HG02884 (cell line): ENCODE measurements around the gene PDXK.
"Not testable (repeated sequence)": the region's sequence is repeated elsewhere in the genome, so short reads cannot be mapped to it uniquely, and the experiment has no call there.

Experiments used
- ATAC-seq: cut with Tn5 transposase; IDR thresholded peaks from one replicate; pipeline ENCODE4 v1.9.1; 2021; ENCODE audit warnings: mild to moderate bottlenecking, moderate library complexity; ENCODE audit not compliant: unreplicated experiment

The PDXK gene

GRCh38 chr21:43697758-43698643 is 20.9 kb upstream of the PDXK start:
- ATAC-seq, result no peak

DNA sequence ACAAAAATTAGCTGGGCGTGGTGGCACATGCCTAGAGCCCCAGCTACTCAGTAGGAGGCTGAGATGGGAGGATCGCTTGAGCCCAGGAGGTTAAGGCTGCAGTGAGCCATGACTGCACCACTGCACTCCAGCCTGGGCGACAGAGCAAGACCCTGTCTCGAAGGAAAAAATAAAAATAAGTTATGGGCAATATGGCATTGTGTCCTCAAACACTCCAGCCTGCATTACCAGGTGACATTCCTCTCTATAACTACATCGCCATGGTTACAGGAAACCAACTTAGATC is 19.5 kb upstream of the PDXK start:
- not testable (repeated sequence) for ATAC-seq

DNA sequence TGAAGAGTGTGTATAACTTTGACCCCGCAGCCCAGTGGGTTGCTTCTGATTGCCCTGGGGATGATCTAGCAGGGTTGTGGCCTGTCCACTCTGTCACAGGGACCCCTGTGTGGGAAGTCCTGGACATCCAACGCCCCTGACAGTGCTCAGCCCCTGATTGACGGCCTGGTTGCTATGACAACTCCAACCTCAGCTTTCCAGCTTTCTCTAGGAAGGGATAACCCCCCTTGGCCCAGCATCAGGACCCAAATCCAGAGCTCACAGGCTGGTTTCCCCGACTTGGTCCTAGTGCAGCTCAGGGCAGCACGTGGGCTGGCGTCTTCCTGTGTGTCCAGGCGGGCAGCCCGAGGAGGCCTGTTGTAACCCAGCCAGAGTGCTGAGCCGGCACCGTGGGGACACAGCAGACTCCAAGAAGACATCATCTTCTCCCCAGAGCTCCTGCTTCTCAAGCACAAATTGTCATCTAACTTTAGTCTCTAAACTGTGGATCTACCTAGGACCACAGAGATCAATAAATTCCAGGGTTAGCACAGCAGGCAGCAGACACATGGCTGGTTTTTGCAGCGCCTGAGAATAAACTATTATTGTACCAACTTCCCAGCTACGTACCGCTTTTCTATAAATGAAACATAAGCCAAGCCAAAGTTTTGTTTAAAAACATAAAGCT is 18.9 kb upstream of the PDXK start:
- no peak for ATAC-seq

DNA sequence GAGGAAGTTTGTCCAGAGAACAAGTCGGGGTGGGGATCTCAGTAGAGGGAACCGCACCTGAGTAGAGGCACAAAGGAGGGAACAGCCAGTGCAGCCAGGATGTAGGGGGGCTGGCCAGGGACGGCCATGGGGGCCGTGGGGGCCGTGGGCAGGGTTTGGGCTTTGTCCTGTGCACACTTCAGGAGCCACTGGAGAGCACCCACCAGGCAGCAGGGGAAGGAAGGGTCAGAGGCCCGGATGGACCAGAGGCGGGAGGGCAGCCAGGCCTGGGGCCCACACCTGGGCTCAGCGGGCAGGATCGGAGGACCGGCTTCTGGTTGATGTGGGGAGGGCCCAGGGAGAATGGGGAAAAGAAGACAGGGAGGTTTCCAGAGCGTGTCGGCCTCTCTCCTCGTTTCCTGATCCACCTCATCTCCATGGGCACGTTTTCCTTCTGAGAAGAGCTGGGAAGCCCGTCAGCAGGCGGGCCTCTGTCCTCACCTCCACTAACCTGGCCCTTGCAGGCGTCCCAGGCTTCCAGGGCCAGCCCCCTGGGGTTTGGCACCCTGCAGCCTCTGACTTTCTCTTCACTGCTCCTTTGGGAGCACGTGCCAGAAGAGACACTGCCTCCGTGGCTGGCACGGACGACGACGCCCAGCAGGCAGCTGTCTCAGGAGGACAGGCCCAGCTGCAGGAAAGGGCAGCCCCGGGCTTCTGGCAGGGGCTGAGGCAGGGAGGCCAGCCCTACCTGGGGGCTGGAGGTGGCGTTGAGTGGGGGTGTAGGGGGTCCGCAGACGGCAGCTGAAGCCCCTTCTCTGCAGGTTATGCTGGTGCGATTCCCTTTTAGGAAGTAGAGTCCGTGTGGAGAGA is 16.8 kb upstream of the PDXK start:
- ATAC-seq, result no peak

- no peak for ATAC-seq
Observed at GRCh38 chr21:43702785-43703034, 16.2 kb upstream of the PDXK start.

- ATAC-seq, result no peak
Observed at GRCh38 chr21:43703035-43703880, 15.7 kb upstream of the PDXK start.

DNA sequence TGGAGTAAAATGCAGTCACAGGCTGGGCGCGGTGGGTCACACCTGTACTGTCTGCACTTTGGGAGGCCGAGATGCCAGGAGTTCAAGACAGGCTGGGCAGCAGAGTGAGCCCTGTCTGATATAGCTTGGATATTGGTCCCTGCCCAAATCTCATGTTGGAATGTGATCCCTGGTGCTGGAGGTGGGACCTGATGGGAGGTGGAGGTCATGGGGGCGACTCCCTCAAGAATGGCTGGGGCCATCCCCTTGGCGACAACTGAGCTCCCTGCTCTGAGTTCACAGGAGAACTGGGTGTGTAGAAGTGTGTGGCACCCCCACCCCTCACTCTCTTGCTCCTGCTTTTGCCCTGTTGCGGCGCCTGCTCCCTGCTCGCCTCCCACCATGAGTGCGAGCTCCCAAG is 11.5 kb upstream of the PDXK start:
- no peak for ATAC-seq

DNA sequence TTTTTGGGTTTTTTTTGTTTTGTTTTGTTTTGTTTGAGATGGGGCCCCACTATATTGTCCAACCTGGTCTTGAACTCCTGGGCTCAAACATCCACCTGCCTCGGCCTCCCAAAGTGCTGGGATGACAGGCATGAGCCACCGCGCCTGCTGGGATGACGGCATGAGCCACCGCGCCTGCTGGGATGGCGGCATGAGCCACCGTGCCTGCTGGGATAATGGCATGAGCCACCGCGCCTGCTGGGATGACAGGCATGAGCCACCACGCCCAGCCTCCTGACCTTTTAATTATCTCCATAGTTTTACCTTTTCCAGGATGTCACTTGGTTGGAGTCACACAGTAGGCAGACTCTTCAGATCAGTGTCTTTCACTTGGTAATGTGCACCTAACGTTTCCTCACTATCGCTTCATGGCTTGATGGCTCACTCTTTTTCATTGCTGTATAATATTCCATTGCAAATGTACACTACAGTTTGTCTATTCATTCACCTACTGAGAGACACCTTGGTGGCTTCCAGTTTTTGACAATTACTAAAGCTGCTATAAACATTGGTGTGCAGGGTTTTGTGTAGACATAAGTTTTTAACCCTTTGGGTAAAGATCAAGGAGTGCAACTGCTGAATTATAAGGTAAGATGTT is 10.1 kb upstream of the PDXK start:
- no peak for ATAC-seq

DNA sequence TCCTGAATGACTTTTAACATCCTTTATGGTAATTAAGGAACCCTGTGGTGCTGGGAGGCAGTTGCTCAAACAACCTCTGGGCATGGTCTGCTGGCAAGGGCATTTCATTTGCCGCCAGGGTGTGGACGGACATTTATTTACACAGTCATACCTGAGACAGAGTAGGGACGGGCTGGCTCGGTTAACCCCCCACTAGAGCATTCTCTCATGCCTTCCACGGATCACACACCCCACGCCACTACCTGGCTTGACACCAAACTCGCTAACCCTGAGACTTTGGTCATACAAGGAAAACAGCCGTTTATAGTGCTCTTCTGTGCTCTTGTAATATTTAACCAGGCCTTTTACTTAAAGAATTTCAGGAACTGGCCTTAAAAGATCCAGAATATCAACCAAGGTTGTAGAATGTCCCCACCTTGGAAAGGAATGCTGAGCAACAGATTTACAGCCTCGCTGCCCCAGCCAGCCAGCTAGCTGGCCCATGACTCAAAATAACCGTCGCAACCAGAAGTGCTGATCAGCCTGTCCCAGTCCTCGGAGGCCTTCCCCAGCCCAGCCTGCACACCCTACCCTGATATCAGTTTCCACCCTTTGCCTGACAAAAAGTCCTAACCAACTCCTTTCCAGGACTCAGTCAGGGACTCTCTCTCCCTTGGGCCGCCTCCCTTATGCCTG is 6.5 kb upstream of the PDXK start:
- ATAC-seq, result no peak

DNA sequence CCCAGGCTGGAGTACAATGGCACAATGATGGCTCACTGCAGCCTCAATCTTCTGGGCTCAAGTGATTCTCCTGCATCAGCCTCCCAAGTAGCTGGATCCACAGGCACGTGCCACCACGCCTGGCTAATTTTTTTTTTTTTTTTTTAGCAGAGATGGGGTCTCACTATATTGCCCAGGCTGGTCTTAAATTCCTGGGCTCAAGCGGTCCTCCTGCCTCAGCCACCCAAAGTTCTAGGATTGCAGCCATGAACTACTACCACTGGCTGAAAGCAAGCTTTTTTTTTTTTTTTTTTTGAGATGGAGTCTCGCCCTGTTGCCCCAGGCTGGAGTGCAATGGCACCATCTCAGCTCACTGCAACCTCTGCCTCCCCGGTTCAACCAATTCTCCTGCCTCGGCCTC is 5.8 kb upstream of the PDXK start:
- not testable (repeated sequence) for ATAC-seq

DNA sequence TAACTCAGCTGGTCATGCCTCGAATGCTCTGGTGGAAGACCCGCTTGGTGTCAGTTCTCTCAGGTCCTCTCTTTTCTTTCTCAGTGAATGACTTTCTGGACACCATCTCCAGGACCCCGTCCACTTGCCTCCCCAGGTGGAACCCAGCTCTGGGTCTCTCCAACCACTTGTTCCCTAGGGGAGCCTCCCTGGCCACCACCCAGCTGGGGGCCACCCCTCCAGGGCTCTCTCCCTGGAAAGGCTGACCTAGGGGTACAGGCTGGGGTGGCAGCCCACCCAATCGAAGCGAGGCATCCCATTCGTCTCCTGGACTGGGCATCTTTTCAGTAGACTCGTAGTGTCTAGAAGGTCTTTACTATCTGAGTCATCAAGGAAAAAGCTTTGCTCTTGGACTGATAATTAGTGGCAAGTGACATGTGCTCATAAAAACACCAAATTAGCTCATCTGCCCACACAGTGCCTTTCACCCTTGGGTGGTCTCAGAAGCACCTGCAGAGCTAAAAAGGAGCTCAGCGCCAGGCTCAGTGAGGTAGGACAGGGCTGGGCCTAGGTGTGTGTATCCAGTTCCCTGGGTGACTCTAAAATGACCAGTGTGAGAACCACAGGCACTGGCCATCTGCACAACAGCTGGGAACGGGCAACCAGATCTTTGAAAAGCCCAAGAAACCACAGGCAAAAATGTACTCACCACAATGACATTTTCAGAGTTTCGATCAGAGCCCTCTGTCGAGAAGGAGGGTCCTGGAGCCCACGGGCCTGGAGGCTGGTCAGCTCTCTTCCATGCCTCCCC is 2.4 kb upstream of the PDXK start:
- no peak for ATAC-seq

- no peak for ATAC-seq
Observed at GRCh38 chr21:43717166-43717853, 1.6 kb upstream of the PDXK start.

DNA sequence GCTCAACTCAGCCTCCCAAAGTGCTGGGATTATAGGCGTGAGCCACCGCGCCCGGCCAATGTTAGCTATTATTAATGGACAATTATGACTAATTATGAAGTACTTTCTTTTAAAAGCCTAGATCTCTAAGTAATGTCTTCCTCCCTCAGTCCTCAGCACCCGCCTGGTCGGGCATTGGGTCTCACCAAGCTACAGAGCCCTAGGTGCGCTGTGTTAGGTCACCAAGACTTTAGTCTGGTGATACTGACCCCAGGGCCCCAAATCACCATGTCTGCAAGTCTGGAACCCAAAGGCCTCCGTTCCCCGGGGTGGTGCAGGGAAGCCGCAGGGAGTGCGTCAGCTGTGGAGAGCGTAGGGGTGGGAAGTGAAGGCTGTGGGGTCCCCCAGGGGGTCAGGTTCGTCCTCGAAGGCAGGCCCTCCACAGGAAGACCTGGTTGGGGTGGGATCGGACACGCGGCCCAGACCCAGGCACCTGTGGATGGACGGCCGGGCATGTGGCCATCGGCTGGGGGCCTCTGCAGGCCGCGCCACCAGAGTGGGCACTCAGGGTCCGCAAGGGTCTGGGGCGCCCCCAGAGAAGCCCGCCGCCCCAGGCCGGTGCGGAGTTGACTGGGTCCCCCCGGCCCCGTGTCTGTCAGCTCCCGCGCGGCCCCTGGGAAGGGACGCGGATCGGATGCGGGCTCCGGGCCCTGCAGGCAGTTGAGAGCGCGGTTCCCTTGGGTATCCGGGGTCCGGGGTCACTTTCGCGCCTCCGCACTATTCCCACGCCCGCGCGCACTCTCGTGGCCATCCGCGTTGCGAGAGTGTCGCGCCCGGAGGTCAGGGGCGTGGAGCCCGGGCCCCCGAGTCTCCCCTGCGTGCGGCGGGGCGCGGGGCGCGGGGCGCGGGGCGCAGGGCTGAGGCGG is 710 bp upstream of the PDXK start:
- no peak for ATAC-seq

- ATAC-seq, result no peak
Observed at GRCh38 chr21:43719748-43720538, 1.0 kb downstream of the PDXK start.

GRCh38 chr21:43720539-43721166 is 1.7 kb downstream of the PDXK start:
- no peak for ATAC-seq

- no peak for ATAC-seq
Observed at GRCh38 chr21:43721206-43721605, 2.3 kb downstream of the PDXK start.
